ENCODE measurements around the gene CNTN3. TPM values are rescaled to one million over a fixed set of nuclear protein-coding genes. Genes with fewer than 3 reads are reported as not detected.

Gene CNTN3
- total RNA-seq, 4 donors from 2014 or later = 0.29 to 19.7 (median 7.8) TPM

DNA sequence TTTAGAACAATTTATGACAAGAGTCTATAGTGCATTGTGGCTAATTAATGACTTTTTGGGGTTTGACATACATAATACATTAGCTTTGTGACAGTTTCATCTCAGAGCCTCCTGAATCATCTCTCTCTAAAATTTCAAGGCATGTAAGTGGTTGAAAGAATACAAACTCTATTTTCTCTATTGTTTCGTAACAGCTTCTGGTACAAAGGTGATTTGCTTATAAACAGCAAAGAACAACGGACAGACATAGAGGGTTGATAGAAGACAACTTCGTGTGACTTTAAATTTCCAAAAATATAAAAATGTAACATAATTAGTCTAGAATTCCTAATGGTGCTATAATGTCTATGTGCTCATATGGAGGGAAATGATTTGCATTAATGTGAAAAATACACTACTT lies 21.3 kb downstream of the CNTN3 start:
- H3K27me3 ChIP-seq = no peaks in the 10 kb centered on the region
- H3K27ac ChIP-seq = no peak overlapping the region
- no peaks in the 10 kb centered on the region for H3K36me3 ChIP-seq
- H3K9me3 ChIP-seq = no peaks in the 10 kb centered on the region
- TF ChIP-seq, protein P1, sequence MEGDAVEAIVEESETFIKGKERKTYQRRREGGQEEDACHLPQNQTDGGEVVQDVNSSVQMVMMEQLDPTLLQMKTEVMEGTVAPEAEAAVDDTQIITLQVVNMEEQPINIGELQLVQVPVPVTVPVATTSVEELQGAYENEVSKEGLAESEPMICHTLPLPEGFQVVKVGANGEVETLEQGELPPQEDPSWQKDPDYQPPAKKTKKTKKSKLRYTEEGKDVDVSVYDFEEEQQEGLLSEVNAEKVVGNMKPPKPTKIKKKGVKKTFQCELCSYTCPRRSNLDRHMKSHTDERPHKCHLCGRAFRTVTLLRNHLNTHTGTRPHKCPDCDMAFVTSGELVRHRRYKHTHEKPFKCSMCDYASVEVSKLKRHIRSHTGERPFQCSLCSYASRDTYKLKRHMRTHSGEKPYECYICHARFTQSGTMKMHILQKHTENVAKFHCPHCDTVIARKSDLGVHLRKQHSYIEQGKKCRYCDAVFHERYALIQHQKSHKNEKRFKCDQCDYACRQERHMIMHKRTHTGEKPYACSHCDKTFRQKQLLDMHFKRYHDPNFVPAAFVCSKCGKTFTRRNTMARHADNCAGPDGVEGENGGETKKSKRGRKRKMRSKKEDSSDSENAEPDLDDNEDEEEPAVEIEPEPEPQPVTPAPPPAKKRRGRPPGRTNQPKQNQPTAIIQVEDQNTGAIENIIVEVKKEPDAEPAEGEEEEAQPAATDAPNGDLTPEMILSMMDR (IDR thresholded peaks at IDR 0.05) = no peak
- no peak for TF ChIP-seq POLR2A (IDR thresholded peaks at IDR 0.05)
- DNase-seq = no peak
- no peaks in the 10 kb centered on the region for H3K4me1 ChIP-seq
- intact Hi-C loops (cut with DNase I; ENCODE audit: low total_unique reads) = no loop called here
- no peak overlapping the region for H3K4me3 ChIP-seq

DNA sequence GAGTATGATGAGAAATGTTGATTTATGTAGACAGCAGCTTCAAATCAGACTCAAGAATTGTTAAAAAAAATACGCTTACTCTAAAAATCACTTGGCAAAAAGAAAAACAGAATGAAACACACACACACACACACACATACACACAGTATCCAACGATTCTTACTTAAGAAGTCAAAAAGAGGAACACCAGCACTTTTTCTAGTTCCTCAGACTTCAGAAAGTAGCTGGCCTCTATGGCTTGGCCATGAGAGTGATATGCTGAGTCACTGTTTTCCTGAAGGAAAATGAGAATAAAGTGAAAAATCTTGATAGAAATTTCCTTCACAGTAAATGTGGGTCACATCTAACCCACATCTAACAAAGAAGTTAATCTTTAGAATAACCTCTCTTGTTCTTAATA lies 22.1 kb downstream of the CNTN3 start:
- intact Hi-C loops (cut with DNase I; ENCODE audit: low total_unique reads) = no loop called here
- no peaks in the 10 kb centered on the region for H3K9me3 ChIP-seq
- H3K4me1 ChIP-seq = no peaks in the 10 kb centered on the region
- DNase-seq = no peak
- TF ChIP-seq, protein P1 (IDR thresholded peaks at IDR 0.05) = no peak
- no peak for TF ChIP-seq POLR2A (IDR thresholded peaks at IDR 0.05)
- no peaks in the 10 kb centered on the region for H3K36me3 ChIP-seq
- H3K27me3 ChIP-seq = no peaks in the 10 kb centered on the region
- no peak overlapping the region for H3K4me3 ChIP-seq
- no peak overlapping the region for H3K27ac ChIP-seq

DNA sequence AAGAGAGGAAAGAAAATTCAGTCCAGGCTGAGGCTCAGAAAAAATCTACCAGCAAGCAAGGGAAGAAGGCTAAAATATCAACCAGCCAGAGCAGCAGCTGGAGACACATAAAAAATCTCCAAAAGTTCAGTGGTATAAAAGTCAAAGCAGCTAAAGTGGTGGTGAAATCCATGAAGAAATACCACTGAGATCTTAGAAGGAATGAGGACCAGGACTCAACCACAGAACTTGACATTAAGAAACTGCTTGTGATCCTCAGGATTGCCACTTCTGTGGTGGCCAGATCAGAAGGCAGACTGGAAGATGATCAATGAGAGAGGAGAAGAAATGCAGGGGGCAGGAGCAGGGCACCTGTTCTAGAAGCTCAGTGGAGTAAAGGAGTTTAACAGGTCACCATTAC lies 22.5 kb downstream of the CNTN3 start:
- Histone ChIP-seq H3K27ac (no peak overlapping the region), H3K9me3 (no peaks in the 10 kb centered on the region), H3K4me1 (no peaks in the 10 kb centered on the region), H3K36me3 (no peaks in the 10 kb centered on the region), H3K27me3 (no peaks in the 10 kb centered on the region), H3K4me3 (no peak overlapping the region)
- intact Hi-C loops (cut with DNase I; ENCODE audit: low total_unique reads) = no loop called here
- DNase-seq = no peak
- TF ChIP-seq POLR2A (IDR thresholded peaks at IDR 0.05) = no peak
- TF ChIP-seq, protein P1 (IDR thresholded peaks at IDR 0.05) = no peak

DNA sequence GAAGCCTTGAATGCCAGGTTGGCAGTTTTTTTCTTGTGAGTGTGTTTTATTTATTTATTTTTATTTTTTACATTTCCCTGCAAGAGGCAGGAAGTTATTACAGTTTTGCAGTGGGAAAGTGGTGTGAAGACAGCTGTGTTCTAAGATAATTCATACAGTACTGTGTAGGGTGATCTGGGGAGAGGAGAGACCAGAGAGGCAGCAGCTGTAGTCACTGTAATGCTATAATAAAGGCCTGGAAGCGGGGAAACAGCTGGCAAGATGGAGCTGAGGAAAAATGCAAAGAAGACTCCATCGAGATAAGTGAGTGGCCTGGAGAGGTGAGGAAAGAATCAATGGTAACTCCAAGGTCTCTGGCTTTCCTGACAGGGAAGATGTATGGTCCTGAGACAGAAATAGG lies 23.1 kb downstream of the CNTN3 start:
- H3K27ac ChIP-seq = no peak overlapping the region
- intact Hi-C loops (cut with DNase I; ENCODE audit: low total_unique reads) = no loop called here

DNA sequence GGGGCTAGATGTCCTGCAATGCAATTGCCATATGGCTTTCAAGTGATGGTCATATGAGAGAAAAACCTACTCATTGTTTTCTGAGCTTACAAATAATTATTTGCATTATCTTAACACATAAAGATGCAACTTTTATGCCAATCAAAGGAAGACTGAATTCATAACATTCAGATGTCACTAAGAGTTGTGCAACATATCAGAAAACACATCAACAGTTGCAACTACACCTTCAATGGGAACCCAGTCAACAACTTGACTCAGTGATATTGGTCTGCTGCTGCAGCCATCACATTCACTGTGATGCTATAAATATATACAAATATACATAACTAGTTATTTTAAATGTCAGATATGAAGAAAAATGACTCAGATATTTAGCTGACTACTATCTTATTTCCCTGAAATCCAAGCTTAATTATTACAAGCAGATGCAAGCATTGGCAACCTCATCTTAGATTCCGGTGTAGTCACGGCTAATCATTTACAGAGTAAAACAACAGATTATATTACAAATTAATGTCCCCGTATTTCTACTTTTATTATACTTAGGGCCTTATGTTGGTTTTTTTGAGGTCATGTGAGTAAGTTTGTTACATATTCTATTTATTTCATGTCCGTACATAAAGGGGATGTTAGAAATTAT lies 23.7 kb downstream of the CNTN3 start:
- no peak for DNase-seq
- no peak for TF ChIP-seq POLR2A (IDR thresholded peaks at IDR 0.05)
- TF ChIP-seq, protein P1 (IDR thresholded peaks at IDR 0.05) = no peak
- intact Hi-C loops (cut with DNase I; ENCODE audit: low total_unique reads) = no loop called here

More for the DNA sequence above, 23.1 kb downstream of the CNTN3 start:
- no peaks in the 10 kb centered on the region for H3K36me3 ChIP-seq
- no peaks in the 10 kb centered on the region for H3K9me3 ChIP-seq
- TF ChIP-seq, protein P1 (IDR thresholded peaks at IDR 0.05) = no peak
- TF ChIP-seq POLR2A (IDR thresholded peaks at IDR 0.05) = no peak
- no peaks in the 10 kb centered on the region for H3K4me1 ChIP-seq
- no peaks in the 10 kb centered on the region for H3K27me3 ChIP-seq
- no peak for DNase-seq
- no peak overlapping the region for H3K4me3 ChIP-seq

More for the DNA sequence above, 23.7 kb downstream of the CNTN3 start:
- Histone ChIP-seq H3K36me3 (no peaks in the 10 kb centered on the region), H3K4me1 (no peaks in the 10 kb centered on the region), H3K4me3 (no peak overlapping the region), H3K27ac (no peak overlapping the region), H3K9me3 (no peaks in the 10 kb centered on the region), H3K27me3 (no peaks in the 10 kb centered on the region)

All from uterus (tissue), 4 donors.